Neuronal stem cell (in vitro differentiated cells): ENCODE results near the gene SSX2IP.

Experiments
- DNase-seq: peaks from one replicate; pipeline ENCODE4 v3.0.0-alpha.2; 2013; ENCODE audit warnings: low spot score
- H2AFZ ChIP-seq: one replicate; pipeline ENCODE4 v1.6.1; 2013; ENCODE audit warnings: mild to moderate bottlenecking, low read length, inconsistent platforms
- H2AK5ac ChIP-seq: 2 replicates; pipeline ENCODE4 v1.6.1; 2013; ENCODE audit warnings: low read depth, mild to moderate bottlenecking, inconsistent platforms, low read length, moderate library complexity, mixed read lengths
- H2BK120ac ChIP-seq: 2 replicates; pipeline ENCODE4 v1.6.1; 2013; ENCODE audit warnings: low read depth, mild to moderate bottlenecking, inconsistent platforms, low read length, moderate library complexity, mixed read lengths
- H2BK12ac ChIP-seq: one replicate; pipeline ENCODE4 v1.6.1; 2013; ENCODE audit warnings: low read length, inconsistent platforms
- H2BK15ac ChIP-seq: 2 replicates; pipeline ENCODE4 v1.6.1; 2013; ENCODE audit warnings: mild to moderate bottlenecking, low read length, inconsistent platforms, mixed read lengths
- H2BK5ac ChIP-seq: one replicate; pipeline ENCODE4 v1.6.1; 2013; ENCODE audit warnings: inconsistent platforms, mild to moderate bottlenecking, low read length, moderate library complexity
- H3K14ac ChIP-seq: one replicate; pipeline ENCODE4 v1.6.1; 2013; ENCODE audit warnings: low read length, inconsistent platforms
- H3K18ac ChIP-seq: 2 replicates; pipeline ENCODE4 v1.6.1; 2013; ENCODE audit warnings: low read length, inconsistent platforms
- H3K23ac ChIP-seq: 2 replicates; pipeline ENCODE4 v1.6.1; 2013; ENCODE audit warnings: low read depth, mild to moderate bottlenecking, mixed read lengths, low read length, inconsistent platforms; ENCODE audit not compliant: poor library complexity
- H3K27ac ChIP-seq: replicated peaks from 3 replicates; pipeline ENCODE4 v1.5.1; 2013; ENCODE audit warnings: low read length, inconsistent platforms
- H3K27me3 ChIP-seq, 3 experiments: 2 replicates each; pipeline ENCODE4 v1.6.1; 2013; ENCODE audit warnings: low read length in 3 of 3, mild to moderate bottlenecking in 2 of 3, inconsistent platforms in 1 of 3, low read depth in 1 of 3, mixed read lengths in 1 of 3, moderate library complexity in 1 of 3; ENCODE audit not compliant: control insufficient read depth in 3 of 3, insufficient read depth in 3 of 3
- H3K36me3 ChIP-seq, 2 donors: replicated peaks in 1 of 2; 2 replicates each; pipeline ENCODE4 v1.6.1; 2013; ENCODE audit warnings: low read length in 2 of 2; ENCODE audit not compliant: control insufficient read depth in 2 of 2, insufficient read depth in 2 of 2
- H3K4ac ChIP-seq: 2 replicates; pipeline ENCODE4 v1.6.1; 2013; ENCODE audit warnings: inconsistent platforms, mild to moderate bottlenecking, low read length, moderate library complexity
- H3K4me1 ChIP-seq, 2 donors: 1 replicate in 1 of 2; 2 replicates in 1 of 2; pipeline ENCODE4 v1.6.1; 2013; ENCODE audit warnings: low read length in 2 of 2, low read depth in 1 of 2; ENCODE audit not compliant: control insufficient read depth in 2 of 2, insufficient read depth in 1 of 2
- H3K4me2 ChIP-seq: one replicate; pipeline ENCODE4 v1.6.1; 2013; ENCODE audit warnings: mild to moderate bottlenecking, low read length, inconsistent platforms; ENCODE audit not compliant: insufficient read depth, poor library complexity, severe bottlenecking
- H3K4me3 ChIP-seq, 2 donors: 2 replicates each; pipeline ENCODE4 v1.5.1; 2013; ENCODE audit warnings: low read length in 2 of 2, mild to moderate bottlenecking in 2 of 2, inconsistent platforms in 1 of 2, moderate library complexity in 1 of 2
- H3K79me1 ChIP-seq: one replicate; pipeline ENCODE4 v1.6.1; 2013; ENCODE audit warnings: low read depth, mild to moderate bottlenecking, inconsistent platforms, low read length, moderate library complexity
- H3K9ac ChIP-seq: one replicate; pipeline ENCODE4 v1.6.1; 2013; ENCODE audit warnings: mild to moderate bottlenecking, low read depth, low read length, inconsistent platforms; ENCODE audit not compliant: poor library complexity
- H3K9me3 ChIP-seq, 2 donors: replicated peaks in 1 of 2; 2 replicates each; pipeline versions ENCODE3 to v1.6.1; 2013; ENCODE audit warnings: low read length in 2 of 2, mild to moderate bottlenecking in 2 of 2, inconsistent platforms in 1 of 2, low read depth in 1 of 2, mixed read lengths in 1 of 2, moderate library complexity in 1 of 2; ENCODE audit not compliant: control insufficient read depth in 2 of 2, insufficient read depth in 1 of 2
- H4K8ac ChIP-seq: one replicate; pipeline ENCODE4 v1.6.1; 2013; ENCODE audit warnings: low read depth, mild to moderate bottlenecking, inconsistent platforms, low read length, moderate library complexity
- H4K91ac ChIP-seq: one replicate; pipeline ENCODE4 v1.6.1; 2013; ENCODE audit warnings: low read length, low read depth, mild to moderate bottlenecking, inconsistent platforms; ENCODE audit not compliant: poor library complexity
- WGBS, 2 donors: extraction: QIAGEN DNeasy Blood & Tissue Kit; methylation state at CpG; one replicate each; pipeline ENCODE4 v1.1.7; 2013; ENCODE audit warnings: missing lambda C conversion rate in 2 of 2, mixed read lengths in 1 of 2; ENCODE audit not compliant: insufficient read length in 2 of 2, insufficient replicate concordance in 1 of 2; ENCODE audit errors: extremely low coverage in 2 of 2; 5-methylcytosine and 5-hydroxymethylcytosine counted together

The SSX2IP gene

DNA sequence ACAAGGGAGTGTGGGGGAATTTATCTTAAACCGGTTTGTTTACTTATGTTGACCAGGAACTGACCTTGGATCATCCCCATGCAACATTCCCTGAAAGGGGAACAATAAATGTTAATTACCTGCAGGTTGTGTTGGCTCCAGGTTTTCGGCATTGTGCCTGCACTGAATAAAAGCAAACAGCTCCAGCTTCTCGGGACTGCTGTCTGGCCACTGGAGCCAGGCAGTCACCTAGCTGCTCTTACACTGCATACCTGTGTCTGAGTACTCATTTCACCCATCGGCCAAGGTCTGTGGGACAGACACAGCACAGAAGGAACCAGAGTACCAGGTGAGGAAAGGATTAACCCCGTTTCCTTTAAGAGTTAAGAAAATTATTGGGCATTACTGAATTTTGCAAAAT lies 83.3 kb downstream of the SSX2IP start:
- no CpG with 5 or more reads among the region's 5 CpGs for WGBS, 2 donors

DNA sequence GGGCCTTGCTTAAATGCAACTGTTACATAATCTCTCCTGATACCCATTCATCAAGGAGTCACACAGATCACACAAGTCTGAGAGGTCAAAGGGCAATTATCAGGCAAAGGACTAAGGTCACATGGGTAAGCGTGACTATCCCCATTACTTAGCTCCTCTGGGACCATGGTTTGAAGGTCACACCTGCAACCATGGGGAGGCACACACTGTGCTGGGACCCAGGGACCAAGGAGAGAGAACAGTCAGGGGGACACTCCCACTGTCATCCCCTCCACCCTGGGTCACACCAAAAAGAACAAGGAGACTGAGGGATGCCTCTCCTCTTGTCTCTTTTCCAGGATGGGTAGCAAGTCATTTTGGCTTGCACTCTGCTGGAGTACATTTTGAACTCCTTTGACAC lies 85.1 kb downstream of the SSX2IP start:
- Histone ChIP-seq H4K91ac (no peak overlapping the region), H3K18ac (no peak overlapping the region), H3K4me1 (peaks cover 0 to 2% of the 10 kb centered on the region in 2 donors), H3K36me3 (no peaks in the 10 kb centered on the region), H2BK5ac (no peak overlapping the region), H2BK15ac (no peak overlapping the region), H3K4ac (no peak overlapping the region), H3K23ac (no peak overlapping the region), H3K4me2 (no peak overlapping the region), H3K9me3 (peaks cover 13 to 25% of the 10 kb centered on the region in 2 donors), H3K14ac (no peak overlapping the region), H3K4me3 (no peak overlapping the region), H2AK5ac (no peak overlapping the region), H4K8ac (no peak overlapping the region), H3K9ac (no peak overlapping the region), H3K27me3 (no peaks in the 10 kb centered on the region), H2AFZ (no peak overlapping the region), H2BK12ac (no peak overlapping the region), H2BK120ac (no peak overlapping the region), H3K79me1 (no peaks in the 10 kb centered on the region), H3K27ac (no peak overlapping the region)
- no peak for DNase-seq
- no CpG with 5 or more reads among the region's 1 CpG for WGBS, 2 donors

More for the DNA sequence above, 83.3 kb downstream of the SSX2IP start:
- H2AFZ ChIP-seq: no peak overlapping the region
- H2BK15ac ChIP-seq: no peak overlapping the region
- no peak overlapping the region for H3K23ac ChIP-seq
- H3K27me3 ChIP-seq: no peaks in the 10 kb centered on the region
- no peak overlapping the region for H3K18ac ChIP-seq
- no peak overlapping the region for H3K4me3 ChIP-seq
- no peak overlapping the region for H4K8ac ChIP-seq
- no peak overlapping the region for H3K4ac ChIP-seq
- H3K9me3 ChIP-seq: peaks cover 13 to 25% of the 10 kb centered on the region in 2 donors
- peaks cover 0 to 2% of the 10 kb centered on the region in 2 donors for H3K4me1 ChIP-seq
- H3K36me3 ChIP-seq: no peaks in the 10 kb centered on the region
- H3K4me2 ChIP-seq: no peak overlapping the region
- H3K27ac ChIP-seq: no peak overlapping the region
- no peak overlapping the region for H3K9ac ChIP-seq
- no peak overlapping the region for H2BK120ac ChIP-seq
- no peak overlapping the region for H2AK5ac ChIP-seq
- no peak overlapping the region for H2BK12ac ChIP-seq
- no peak overlapping the region for H3K14ac ChIP-seq
- no peak overlapping the region for H2BK5ac ChIP-seq
- no peak for DNase-seq
- H3K79me1 ChIP-seq: no peaks in the 10 kb centered on the region
- no peak overlapping the region for H4K91ac ChIP-seq

DNA sequence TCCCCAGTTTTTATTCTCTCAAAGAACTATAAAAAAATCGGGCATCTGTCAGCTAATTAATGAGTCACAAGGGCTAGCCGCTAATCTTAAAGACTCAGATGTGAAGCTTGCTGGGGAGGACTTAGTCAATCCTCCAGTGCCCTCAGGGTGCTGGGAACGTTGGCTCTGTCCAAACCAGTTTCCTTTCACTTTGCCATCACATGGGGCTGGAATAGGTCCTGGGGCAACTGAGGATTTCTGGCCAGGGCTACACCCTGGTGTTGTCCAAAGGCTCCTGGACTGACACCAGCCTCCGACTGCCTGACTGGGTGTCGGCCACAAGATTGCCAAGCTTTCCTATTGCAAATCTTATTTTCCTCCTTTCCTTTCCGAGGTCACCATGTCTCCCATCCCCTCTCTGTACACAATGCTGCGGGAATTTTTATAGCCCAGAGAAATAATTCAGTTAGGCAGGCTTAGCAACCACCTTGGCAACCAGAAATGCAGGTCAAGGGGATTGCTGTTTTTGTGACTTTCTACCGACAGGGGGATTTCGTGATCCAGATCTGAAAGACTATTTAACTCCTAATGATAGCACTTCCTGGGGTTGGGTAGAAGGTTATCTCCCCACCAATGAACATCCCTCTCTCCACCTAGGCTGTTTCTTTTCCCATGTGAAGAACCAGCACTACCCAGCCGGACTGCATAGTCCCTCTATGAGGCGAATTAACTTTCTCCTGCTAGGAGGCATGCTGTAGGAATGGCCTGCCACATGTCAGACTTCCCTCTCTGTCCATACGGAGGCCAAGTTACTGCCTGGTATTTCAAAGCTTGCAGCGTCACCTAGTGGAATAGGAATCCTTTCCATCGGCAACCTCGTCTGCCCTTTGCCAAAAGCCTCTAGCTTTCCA lies 86.1 kb downstream of the SSX2IP start:
- Histone ChIP-seq H3K9ac (no peak overlapping the region), H3K14ac (no peak overlapping the region), H2BK15ac (no peak overlapping the region), H2AFZ (peak overlapping the region; percentile 35), H3K27me3 (no peaks in the 10 kb centered on the region), H3K4me2 (no peak overlapping the region), H4K8ac (no peak overlapping the region), H4K91ac (no peak overlapping the region), H3K18ac (no peak overlapping the region), H3K4me3 (no peak overlapping the region), H3K36me3 (no peaks in the 10 kb centered on the region), H2BK5ac (no peak overlapping the region), H3K23ac (no peak overlapping the region), H3K4ac (no peak overlapping the region), H2BK12ac (no peak overlapping the region), H2BK120ac (no peak overlapping the region), H3K79me1 (no peaks in the 10 kb centered on the region), H3K27ac (no peak overlapping the region), H3K9me3 (peaks cover 13 to 25% of the 10 kb centered on the region in 2 donors), H3K4me1 (peaks cover 0 to 2% of the 10 kb centered on the region in 2 donors), H2AK5ac (no peak overlapping the region)
- WGBS, 2 donors: no CpG with 5 or more reads among the region's 15 CpGs
- DNase-seq: no peak

DNA sequence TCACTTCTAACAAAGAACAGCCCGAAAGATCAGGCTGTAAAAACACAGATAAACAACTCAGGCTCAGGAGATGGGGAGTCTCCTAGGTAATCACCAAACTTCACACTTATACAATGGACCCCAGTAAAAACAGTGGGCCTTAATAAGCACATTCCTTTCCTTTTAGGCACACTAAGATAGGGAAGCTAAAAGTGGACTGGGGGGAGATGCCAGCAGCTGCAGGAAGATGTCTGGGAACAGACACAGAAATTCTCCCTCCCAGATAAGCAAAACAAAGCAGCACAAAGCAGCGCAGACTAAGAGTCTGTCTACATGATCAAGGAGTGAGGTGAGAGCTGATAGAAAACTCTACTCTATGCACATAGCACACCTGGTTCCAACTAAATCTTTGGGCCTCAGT lies 87.0 kb downstream of the SSX2IP start:
- Histone ChIP-seq H3K79me1 (no peaks in the 10 kb centered on the region), H3K27me3 (peaks cover 0 to 4% (median 0%) of the 10 kb centered on the region in 3 experiments), H2BK120ac (no peak overlapping the region), H2AFZ (no peak overlapping the region), H3K4me1 (peaks cover 0 to 2% of the 10 kb centered on the region in 2 donors), H2AK5ac (no peak overlapping the region), H3K9me3 (peaks cover 13 to 25% of the 10 kb centered on the region in 2 donors), H4K8ac (no peak overlapping the region), H3K4me2 (no peak overlapping the region), H3K27ac (no peak overlapping the region), H4K91ac (no peak overlapping the region), H2BK15ac (no peak overlapping the region), H3K14ac (no peak overlapping the region), H3K18ac (no peak overlapping the region), H3K4ac (no peak overlapping the region), H3K4me3 (no peak overlapping the region), H3K23ac (no peak overlapping the region), H2BK5ac (no peak overlapping the region), H3K9ac (no peak overlapping the region), H3K36me3 (no peaks in the 10 kb centered on the region), H2BK12ac (no peak overlapping the region)
- DNase-seq: no peak
- WGBS, 2 donors: no CpG with 5 or more reads among the region's 2 CpGs
